Fibroblast of lung (primary cell): Measurements from ENCODE around the gene TGM2.

ENCODE experiments used
- CTCF ChIP-seq, 2 donors: IDR thresholded peaks in 1 of 2; conservative IDR thresholded peaks in 1 of 2; 1 replicate in 1 of 2; 2 replicates in 1 of 2; pipeline ENCODE4 v1.5.1; 2011 to 2012; ENCODE audit warnings: low read length in 2 of 2, control low read depth in 1 of 2, inconsistent platforms in 1 of 2, low read depth in 1 of 2, mild to moderate bottlenecking in 1 of 2
- EZH2 ChIP-seq: IDR thresholded peaks from 2 replicates; pipeline ENCODE4 v1.5.1; 2012; ENCODE audit warnings: low read length, control low read depth, mild to moderate bottlenecking; ENCODE audit errors: missing control alignments

DNA sequence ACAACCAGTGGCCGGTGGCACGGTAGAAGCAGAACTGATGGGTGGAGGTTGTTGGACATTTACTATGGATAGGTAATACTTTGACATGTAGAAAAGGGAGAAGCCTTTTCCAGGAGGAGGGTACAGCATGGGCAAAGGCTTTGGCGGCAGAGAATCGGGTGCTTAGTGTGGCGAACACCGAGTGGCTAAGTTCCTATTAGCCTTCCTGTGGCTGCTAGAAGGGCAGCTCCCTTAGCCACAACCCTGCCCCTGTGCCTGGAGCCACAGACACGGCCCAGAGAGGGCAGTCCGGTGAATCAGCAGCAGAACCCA is 37.9 kb upstream of the TGM2 start:
- TF ChIP-seq EZH2 = no peak
- no peak for TF ChIP-seq CTCF (conservative IDR thresholded peaks at IDR 0.05 in 1 of 2, IDR thresholded peaks at IDR 0.05 in 1 of 2; ENCODE audit: low read depth in 1 of 2, low read length in 2 of 2)
